ENCODE data around the gene MARF1.
"Not testable (repeated sequence)": the region's sequence is repeated elsewhere in the genome, so short reads cannot be mapped to it uniquely, and the experiment has no call there.

Gene MARF1

GRCh38 chr16:15557258-15557657 is 85.7 kb downstream of the MARF1 start:
- Histone ChIP-seq H3K9me3 (ENCODE audit: insufficient read depth, low read depth, low read length) (no peaks in the 10 kb centered on the region), H3K4me1 (ENCODE audit: insufficient read depth, low read length) (no peaks in the 10 kb centered on the region), H3K9ac (ENCODE audit: low read depth, low read length) (no peak overlapping the region), H3K27ac (ENCODE audit: low read length) (no peak overlapping the region), H3K27me3 (ENCODE audit: insufficient read depth, low read length) (no peaks in the 10 kb centered on the region), H3K4me3 (ENCODE audit: low read length) (no peak overlapping the region), H3K36me3 (ENCODE audit: insufficient read depth, low read depth, low read length) (no peaks in the 10 kb centered on the region)

DNA sequence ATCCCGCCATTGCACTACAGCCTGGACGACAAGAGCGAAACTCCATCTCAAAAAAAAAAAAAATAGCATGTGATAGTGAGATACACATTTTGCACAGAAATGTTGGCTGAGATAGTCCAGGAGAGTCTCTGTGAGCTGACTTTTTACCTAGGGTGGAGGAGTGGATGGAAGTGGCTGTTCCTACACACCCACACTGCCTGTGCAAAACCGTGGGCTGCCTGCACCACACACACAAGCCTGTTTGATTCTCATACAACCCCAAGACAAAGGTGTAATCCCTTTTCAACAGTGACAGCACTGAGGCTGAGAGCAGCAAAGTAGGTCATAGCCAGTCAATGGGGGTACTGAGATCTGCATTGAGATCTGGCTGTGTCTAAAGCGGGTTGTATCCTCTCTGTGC is 86.8 kb downstream of the MARF1 start:
- Histone ChIP-seq H3K27me3 (ENCODE audit: insufficient read depth, low read length) (no peaks in the 10 kb centered on the region), H3K36me3 (ENCODE audit: insufficient read depth, low read depth, low read length) (no peaks in the 10 kb centered on the region), H3K27ac (ENCODE audit: low read length) (no peak overlapping the region), H3K4me3 (ENCODE audit: low read length) (no peak overlapping the region), H3K4me1 (ENCODE audit: insufficient read depth, low read length) (no peaks in the 10 kb centered on the region), H3K9ac (ENCODE audit: low read depth, low read length) (no peak overlapping the region), H3K9me3 (ENCODE audit: insufficient read depth, low read depth, low read length) (no peaks in the 10 kb centered on the region)

DNA sequence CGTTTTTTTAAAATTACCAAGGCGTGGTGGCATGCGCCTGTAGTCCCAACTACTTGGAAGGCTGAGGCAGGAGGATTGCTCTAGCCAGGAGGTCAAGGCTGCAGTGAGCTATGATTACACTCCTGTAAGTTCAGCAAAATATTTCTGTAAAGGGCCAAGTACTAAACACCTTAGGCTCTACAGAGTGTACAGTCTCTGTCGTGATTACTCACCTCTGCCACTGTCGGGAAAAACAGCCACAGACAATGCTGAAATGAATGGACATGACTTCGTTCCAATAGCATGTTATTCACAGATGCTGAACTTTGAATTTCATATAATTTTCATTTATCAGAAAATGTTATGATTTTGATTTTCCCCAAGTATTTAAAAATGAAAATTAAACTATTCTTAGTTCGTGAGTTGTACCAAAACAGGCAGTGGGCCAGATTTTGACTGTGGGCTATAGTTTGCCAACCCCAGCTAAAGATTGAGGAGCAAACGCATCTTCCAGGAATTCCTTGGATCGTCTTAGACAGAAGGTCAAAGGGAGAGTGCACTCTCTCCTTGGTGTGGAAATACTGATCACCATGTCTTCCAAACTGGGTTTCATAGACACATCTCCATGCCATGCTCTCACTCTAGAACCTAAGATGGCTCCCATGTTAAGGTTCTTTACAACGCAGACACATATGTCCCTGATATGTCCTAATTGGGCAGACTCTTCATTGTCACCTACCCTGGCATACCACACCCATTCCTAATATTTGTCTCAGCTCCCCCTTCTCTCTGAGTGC is 89.5 kb downstream of the MARF1 start:
- no peaks in the 10 kb centered on the region for H3K36me3 ChIP-seq (ENCODE audit: insufficient read depth, low read depth, low read length)
- no peaks in the 10 kb centered on the region for H3K4me1 ChIP-seq (ENCODE audit: insufficient read depth, low read length)
- H3K9me3 ChIP-seq (ENCODE audit: insufficient read depth, low read depth, low read length) = no peaks in the 10 kb centered on the region
- H3K27ac ChIP-seq (ENCODE audit: low read length) = no peak overlapping the region
- H3K4me3 ChIP-seq (ENCODE audit: low read length) = no peak overlapping the region
- H3K9ac ChIP-seq (ENCODE audit: low read depth, low read length) = no peak overlapping the region
- H3K27me3 ChIP-seq (ENCODE audit: insufficient read depth, low read length) = no peaks in the 10 kb centered on the region

DNA sequence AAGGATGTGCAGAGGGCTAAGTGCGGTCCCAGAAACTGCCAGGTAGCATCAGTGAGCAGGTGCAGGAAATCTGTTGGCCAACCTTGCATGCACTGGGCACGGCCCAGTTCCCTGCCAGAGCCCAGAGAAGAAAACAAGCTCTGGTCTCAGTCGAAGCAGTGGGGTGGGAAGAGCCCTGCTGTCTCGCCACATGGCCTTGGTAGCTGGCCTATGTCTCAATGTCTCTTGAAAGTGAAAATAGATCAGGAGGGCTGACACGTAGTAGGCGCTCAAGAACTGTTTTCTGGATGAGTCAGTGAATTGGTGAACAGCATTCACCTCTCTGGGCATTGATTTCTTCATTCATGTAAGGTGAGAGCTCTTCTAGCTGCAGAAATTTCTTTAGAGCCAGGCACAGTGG is 90.4 kb downstream of the MARF1 start:
- Histone ChIP-seq H3K27ac (ENCODE audit: low read length) (no peak overlapping the region), H3K36me3 (ENCODE audit: insufficient read depth, low read depth, low read length) (no peaks in the 10 kb centered on the region), H3K4me3 (ENCODE audit: low read length) (no peak overlapping the region), H3K9me3 (ENCODE audit: insufficient read depth, low read depth, low read length) (no peaks in the 10 kb centered on the region), H3K4me1 (ENCODE audit: insufficient read depth, low read length) (no peaks in the 10 kb centered on the region), H3K27me3 (ENCODE audit: insufficient read depth, low read length) (no peaks in the 10 kb centered on the region), H3K9ac (ENCODE audit: low read depth, low read length) (no peak overlapping the region)

DNA sequence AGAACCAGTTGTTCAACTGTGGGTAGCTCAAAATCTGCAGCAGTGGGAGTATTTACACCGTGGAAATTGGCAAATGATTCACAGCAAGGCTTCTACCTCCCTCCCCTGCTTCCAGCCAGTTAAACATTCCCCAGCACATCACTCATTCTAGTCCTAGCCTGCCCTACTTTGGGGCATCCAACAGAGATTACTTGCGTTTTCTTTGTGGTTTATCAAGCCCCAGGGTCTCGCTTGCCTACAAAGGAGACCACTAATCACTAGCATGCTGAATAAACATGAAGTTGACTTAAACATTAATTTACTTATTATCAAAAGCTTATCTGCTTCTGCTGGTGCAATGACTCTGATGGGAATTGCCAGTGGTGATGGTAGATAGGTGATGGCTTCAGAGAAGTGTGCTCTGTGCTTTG is 94.5 kb downstream of the MARF1 start:
- H3K27me3 ChIP-seq (ENCODE audit: insufficient read depth, low read length) = no peaks in the 10 kb centered on the region
- H3K27ac ChIP-seq (ENCODE audit: low read length) = no peak overlapping the region

DNA sequence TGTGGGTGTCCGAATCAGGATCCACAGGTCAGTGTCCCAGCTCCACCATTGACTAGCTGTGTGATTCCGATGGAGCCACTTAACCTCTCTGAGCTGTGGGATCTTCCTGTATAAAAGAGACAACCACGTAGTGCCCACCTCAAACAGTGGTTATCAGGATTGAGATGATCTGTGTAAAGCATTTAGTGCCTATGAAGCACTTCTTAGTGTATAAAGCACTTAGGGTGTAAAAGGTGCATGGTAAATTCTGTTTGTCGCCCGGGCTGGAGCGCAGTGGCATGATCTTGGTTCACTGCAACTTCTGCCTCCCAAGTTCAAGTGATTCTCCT is 95.2 kb downstream of the MARF1 start:
- Histone ChIP-seq H3K27ac (ENCODE audit: low read length) (no peak overlapping the region), H3K9ac (ENCODE audit: low read depth, low read length) (no peak overlapping the region), H3K4me3 (ENCODE audit: low read length) (no peak overlapping the region), H3K4me1 (ENCODE audit: insufficient read depth, low read length) (0 out of 2 replicates have a peak, but pooled peaks cover under 1% of the 10 kb centered on the region), H3K36me3 (ENCODE audit: insufficient read depth, low read depth, low read length) (no peaks in the 10 kb centered on the region), H3K9me3 (ENCODE audit: insufficient read depth, low read depth, low read length) (no peaks in the 10 kb centered on the region), H3K27me3 (ENCODE audit: insufficient read depth, low read length) (no peaks in the 10 kb centered on the region)

More for the DNA sequence above, 94.5 kb downstream of the MARF1 start:
- no peaks in the 10 kb centered on the region for H3K9me3 ChIP-seq (ENCODE audit: insufficient read depth, low read depth, low read length)
- H3K4me1 ChIP-seq (ENCODE audit: insufficient read depth, low read length) = no peaks in the 10 kb centered on the region
- no peaks in the 10 kb centered on the region for H3K36me3 ChIP-seq (ENCODE audit: insufficient read depth, low read depth, low read length)
- no peak overlapping the region for H3K4me3 ChIP-seq (ENCODE audit: low read length)
- no peak overlapping the region for H3K9ac ChIP-seq (ENCODE audit: low read depth, low read length)

- H3K4me1 ChIP-seq (ENCODE audit: insufficient read depth, low read length); H3K36me3 ChIP-seq (ENCODE audit: insufficient read depth, low read depth, low read length); H3K9me3 ChIP-seq (ENCODE audit: insufficient read depth, low read depth, low read length); H3K9ac ChIP-seq (ENCODE audit: low read depth, low read length); H3K4me3 ChIP-seq (ENCODE audit: low read length); H3K27me3 ChIP-seq (ENCODE audit: insufficient read depth, low read length); H3K27ac ChIP-seq (ENCODE audit: low read length): not testable (repeated sequence)
Measured at GRCh38 chr16:15547072-15547767, 95.7 kb downstream of the MARF1 start.

DNA sequence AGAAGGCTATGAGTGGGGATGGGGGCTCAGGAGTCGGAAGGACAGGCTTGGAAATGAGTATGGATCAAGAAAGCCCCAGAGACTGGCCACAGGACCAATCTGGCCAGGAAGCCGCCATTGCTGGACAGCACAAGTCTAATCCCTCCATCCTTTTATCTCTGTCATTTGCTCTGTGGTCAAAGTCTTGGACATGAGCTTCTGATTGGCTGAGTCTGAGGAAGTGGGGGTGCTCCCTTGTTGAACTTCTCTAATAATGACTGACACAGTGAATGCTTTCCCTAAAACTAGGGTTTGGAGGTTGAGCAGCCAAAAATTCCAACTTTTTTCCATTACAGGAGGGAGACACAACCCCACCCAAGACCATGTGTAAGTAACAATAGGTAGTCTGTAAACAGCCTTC is 97.4 kb downstream of the MARF1 start:
- Histone ChIP-seq H3K9me3 (ENCODE audit: insufficient read depth, low read depth, low read length) (no peaks in the 10 kb centered on the region), H3K4me3 (ENCODE audit: low read length) (no peak overlapping the region), H3K4me1 (ENCODE audit: insufficient read depth, low read length) (peaks cover 3% of the 10 kb centered on the region; the same call in 1 of the 2 replicates), H3K36me3 (ENCODE audit: insufficient read depth, low read depth, low read length) (no peaks in the 10 kb centered on the region), H3K27ac (ENCODE audit: low read length) (no peak overlapping the region), H3K9ac (ENCODE audit: low read depth, low read length) (no peak overlapping the region), H3K27me3 (ENCODE audit: insufficient read depth, low read length) (no peaks in the 10 kb centered on the region)

DNA sequence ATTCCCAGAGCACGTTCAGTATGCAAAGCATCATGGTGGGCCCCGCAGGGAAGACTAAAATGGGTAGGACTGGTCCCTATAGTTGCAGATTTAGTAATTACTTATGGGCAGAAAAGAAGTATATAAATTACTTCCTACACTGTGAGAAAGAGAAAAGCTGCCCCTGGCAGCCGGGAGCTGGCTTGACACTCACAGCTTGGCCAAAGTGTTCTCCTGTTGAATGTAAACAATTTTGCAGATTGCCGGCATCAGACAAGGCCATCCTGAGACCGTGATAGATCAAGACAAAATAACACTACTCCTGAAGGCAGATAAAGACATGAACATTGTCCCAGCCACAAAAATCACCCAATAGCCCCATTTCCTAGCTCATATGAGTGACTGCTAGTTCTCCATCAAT is 98.5 kb downstream of the MARF1 start:
- no peaks in the 10 kb centered on the region for H3K36me3 ChIP-seq (ENCODE audit: insufficient read depth, low read depth, low read length)
- no peaks in the 10 kb centered on the region for H3K9me3 ChIP-seq (ENCODE audit: insufficient read depth, low read depth, low read length)
- no peaks in the 10 kb centered on the region for H3K27me3 ChIP-seq (ENCODE audit: insufficient read depth, low read length)
- H3K27ac ChIP-seq (ENCODE audit: low read length) = no peak overlapping the region
- H3K4me3 ChIP-seq (ENCODE audit: low read length) = no peak overlapping the region
- H3K4me1 ChIP-seq (ENCODE audit: insufficient read depth, low read length) = peaks cover 3% of the 10 kb centered on the region; the same call in 1 of the 2 replicates
- no peak overlapping the region for H3K9ac ChIP-seq (ENCODE audit: low read depth, low read length)

All from iPS-20b (cell line).